ENCODE measurements around the gene SMARCA2.

GRCh38 chr9:1980387-1980786 is 34.8 kb upstream of the SMARCA2 start:
- TF ChIP-seq MCM7 (IDR thresholded peaks at IDR 0.05) (no peak), SP1 (CRISPR knock-in tag; IDR thresholded peaks at IDR 0.05) (no peak), XRCC5 (IDR thresholded peaks at IDR 0.05; ENCODE audit: low read depth, low read length) (no peak), MAX (CRISPR knock-in tag; IDR thresholded peaks at IDR 0.05) (no peak), RFX5 (IDR thresholded peaks at IDR 0.05; ENCODE audit: low read depth, low read length) (no peak), TCF7L2 (IDR thresholded peaks at IDR 0.05; ENCODE audit: low read depth, low read length) (no peak), POLR2AphosphoS5 (IDR thresholded peaks at IDR 0.05; ENCODE audit: control insufficient read depth, insufficient read depth, low read depth, low read length) (no peak), MTA3 (IDR thresholded peaks at IDR 0.05; ENCODE audit: borderline replicate concordance) (no peak)

All from K562 (cell line).